ENCODE results near the gene AP3B1.

The AP3B1 gene

GRCh38 chr5:78294248-78295034 lies at the start of gene AP3B1:
Gene AP3B1, minus strand, starts transcription at chr5:78294698. Its CDS starts 119 bp downstream, at chr5:78294579.
- Histone ChIP-seq H3K4me3 (ENCODE audit: low read length, poor library complexity, severe bottlenecking) (peak within 1 kb of the TSS; percentile 94), H3K79me2 (ENCODE audit: insufficient read depth, low read length) (peaks cover 49% of the 10 kb centered on the region)

GRCh38 chr5:78341440-78341839 lies 46.9 kb upstream of the AP3B1 start:
- no peaks in the 10 kb centered on the region for H3K9me2 ChIP-seq (replicated peaks; ENCODE audit: low read depth, low read length)
- H3K9me3 ChIP-seq (ENCODE audit: insufficient read depth, low read depth, low read length): no peaks in the 10 kb centered on the region; the same call in 1 of the 2 replicates
- H3K4me2 ChIP-seq (ENCODE audit: low read depth, low read length, poor library complexity, severe bottlenecking): no peak overlapping the region
- peaks cover 4% of the 10 kb centered on the region for H3K4me1 ChIP-seq (ENCODE audit: insufficient read depth, low read length, poor library complexity, severe bottlenecking)
- H3K27me3 ChIP-seq (ENCODE audit: insufficient read depth, low read length, poor library complexity, severe bottlenecking): no peaks in the 10 kb centered on the region
- no peaks in the 10 kb centered on the region for H3K36me3 ChIP-seq (ENCODE audit: insufficient read depth, low read length)
- H3K79me2 ChIP-seq (ENCODE audit: insufficient read depth, low read length): no peaks in the 10 kb centered on the region
- H3K9ac ChIP-seq (ENCODE audit: low read depth, low read length, poor library complexity, severe bottlenecking): no peak overlapping the region
- H4K20me1 ChIP-seq (ENCODE audit: insufficient read depth, low read length, poor library complexity, severe bottlenecking): no peaks in the 10 kb centered on the region
- no peak for TF ChIP-seq CTCF (conservative IDR thresholded peaks at IDR 0.05; ENCODE audit: low read length)
- no peak for TF ChIP-seq EZH2phosphoT487 (IDR thresholded peaks at IDR 0.05; ENCODE audit: borderline replicate concordance)
- H2AFZ ChIP-seq (ENCODE audit: low read length): no peak overlapping the region
- no peak overlapping the region for H3K4me3 ChIP-seq (ENCODE audit: low read length, poor library complexity, severe bottlenecking)
- H3F3A ChIP-seq (ENCODE audit: low read depth): no peaks in the 10 kb centered on the region

More at GRCh38 chr5:78294248-78295034, at the start of gene AP3B1:
- Histone ChIP-seq H3K9me3 (ENCODE audit: insufficient read depth, low read depth, low read length) (no peaks in the 10 kb centered on the region), H3K4me2 (ENCODE audit: low read depth, low read length, poor library complexity, severe bottlenecking) (peak within 1 kb of the TSS; percentile 93), H3K4me1 (ENCODE audit: insufficient read depth, low read length, poor library complexity, severe bottlenecking) (peaks cover 43% of the 10 kb centered on the region), H3K9me2 (replicated peaks; ENCODE audit: low read depth, low read length) (no peaks in the 10 kb centered on the region), H3F3A (ENCODE audit: low read depth) (no peaks in the 10 kb centered on the region), H3K36me3 (ENCODE audit: insufficient read depth, low read length) (no peaks in the 10 kb centered on the region), H2AFZ (ENCODE audit: low read length) (peak within 1 kb of the TSS; percentile 96), H4K20me1 (ENCODE audit: insufficient read depth, low read length, poor library complexity, severe bottlenecking) (peaks cover 44% of the 10 kb centered on the region), H3K27me3 (ENCODE audit: insufficient read depth, low read length, poor library complexity, severe bottlenecking) (no peaks in the 10 kb centered on the region), H3K9ac (ENCODE audit: low read depth, low read length, poor library complexity, severe bottlenecking) (peak within 1 kb of the TSS; percentile 97)
- TF ChIP-seq CTCF (conservative IDR thresholded peaks at IDR 0.05; ENCODE audit: low read length): no peak
- TF ChIP-seq EZH2phosphoT487 (IDR thresholded peaks at IDR 0.05; ENCODE audit: borderline replicate concordance): no peak

- Histone ChIP-seq H3K9me3 (ENCODE audit: insufficient read depth, low read depth, low read length) (no peaks in the 10 kb centered on the region; the same call in 1 of the 2 replicates), H4K20me1 (ENCODE audit: insufficient read depth, low read length, poor library complexity, severe bottlenecking) (no peaks in the 10 kb centered on the region), H3K4me3 (ENCODE audit: low read length, poor library complexity, severe bottlenecking) (no peak overlapping the region), H3K4me1 (ENCODE audit: insufficient read depth, low read length, poor library complexity, severe bottlenecking) (peaks cover 4% of the 10 kb centered on the region), H3K36me3 (ENCODE audit: insufficient read depth, low read length) (no peaks in the 10 kb centered on the region), H3K27me3 (ENCODE audit: insufficient read depth, low read length, poor library complexity, severe bottlenecking) (no peaks in the 10 kb centered on the region), H3K4me2 (ENCODE audit: low read depth, low read length, poor library complexity, severe bottlenecking) (no peak overlapping the region), H3K9ac (ENCODE audit: low read depth, low read length, poor library complexity, severe bottlenecking) (no peak overlapping the region), H3K79me2 (ENCODE audit: insufficient read depth, low read length) (no peaks in the 10 kb centered on the region), H2AFZ (ENCODE audit: low read length) (no peak overlapping the region), H3K9me2 (replicated peaks; ENCODE audit: low read depth, low read length) (no peaks in the 10 kb centered on the region), H3F3A (ENCODE audit: low read depth) (no peaks in the 10 kb centered on the region)
- TF ChIP-seq CTCF (conservative IDR thresholded peaks at IDR 0.05; ENCODE audit: low read length): no peak
- no peak for TF ChIP-seq EZH2phosphoT487 (IDR thresholded peaks at IDR 0.05; ENCODE audit: borderline replicate concordance)
Measured at GRCh38 chr5:78339617-78340436, 45.3 kb upstream of the AP3B1 start.
